ENCODE data around the gene TRIM25. TPM values are rescaled to one million over a fixed set of nuclear protein-coding genes. Genes with fewer than 3 reads are reported as not detected.

Gene TRIM25
- 63.1 to 69.0 TPM (median 66.2 TPM) in 5 replicates for total RNA-seq (2022; extraction: Qiagen RNA extraction)

GRCh38 chr17:56913867-56914580 is at the start of gene TRIM25:
TSS of gene TRIM25 (minus strand) at chr17:56914049. CDS start at chr17:56913988, 61 bp downstream.

GRCh38 chr17:56960596-56961538 is 47.0 kb upstream of the TRIM25 start, which contains the start of gene COIL:
TSS of gene COIL (minus strand) at chr17:56961050. CDS start at chr17:56961019, 31 bp downstream.

Other genes with a start within 250 kb of the TRIM25 start
- gene C17orf67, start 80.1 kb downstream of the TRIM25 start, total RNA-seq (2022; extraction: Qiagen RNA extraction), result 1.6 to 2.3 TPM (median 2.1 TPM) in 5 replicates
- 2.9 to 4.7 TPM (median 3.7 TPM) in 5 replicates for gene DGKE, start 79.9 kb downstream of the TRIM25 start, total RNA-seq (2022; extraction: Qiagen RNA extraction)
- gene COIL, start 47.0 kb upstream of the TRIM25 start, total RNA-seq (2022; extraction: Qiagen RNA extraction), result 16.4 to 21.4 TPM (median 17.0 TPM) in 5 replicates
- gene SCPEP1, start 64.1 kb upstream of the TRIM25 start, total RNA-seq (2022; extraction: Qiagen RNA extraction), result 38.2 to 43.9 TPM (median 40.8 TPM) in 5 replicates
- gene AKAP1, start 171.2 kb upstream of the TRIM25 start, total RNA-seq (2022; extraction: Qiagen RNA extraction), result 46.8 to 60.2 TPM (median 54.6 TPM) in 5 replicates